ENCODE measurements around the gene RFT1.

- TF ChIP-seq, protein P1, sequence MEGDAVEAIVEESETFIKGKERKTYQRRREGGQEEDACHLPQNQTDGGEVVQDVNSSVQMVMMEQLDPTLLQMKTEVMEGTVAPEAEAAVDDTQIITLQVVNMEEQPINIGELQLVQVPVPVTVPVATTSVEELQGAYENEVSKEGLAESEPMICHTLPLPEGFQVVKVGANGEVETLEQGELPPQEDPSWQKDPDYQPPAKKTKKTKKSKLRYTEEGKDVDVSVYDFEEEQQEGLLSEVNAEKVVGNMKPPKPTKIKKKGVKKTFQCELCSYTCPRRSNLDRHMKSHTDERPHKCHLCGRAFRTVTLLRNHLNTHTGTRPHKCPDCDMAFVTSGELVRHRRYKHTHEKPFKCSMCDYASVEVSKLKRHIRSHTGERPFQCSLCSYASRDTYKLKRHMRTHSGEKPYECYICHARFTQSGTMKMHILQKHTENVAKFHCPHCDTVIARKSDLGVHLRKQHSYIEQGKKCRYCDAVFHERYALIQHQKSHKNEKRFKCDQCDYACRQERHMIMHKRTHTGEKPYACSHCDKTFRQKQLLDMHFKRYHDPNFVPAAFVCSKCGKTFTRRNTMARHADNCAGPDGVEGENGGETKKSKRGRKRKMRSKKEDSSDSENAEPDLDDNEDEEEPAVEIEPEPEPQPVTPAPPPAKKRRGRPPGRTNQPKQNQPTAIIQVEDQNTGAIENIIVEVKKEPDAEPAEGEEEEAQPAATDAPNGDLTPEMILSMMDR (CRISPR knock-in tag; IDR thresholded peaks at IDR 0.05): no peak
- no peak for TF ChIP-seq GMEB1 (CRISPR knock-in tag; IDR thresholded peaks at IDR 0.05; ENCODE audit: borderline replicate concordance)
- TF ChIP-seq PRDM10 (CRISPR knock-in tag; IDR thresholded peaks at IDR 0.05; ENCODE audit: low read depth): no peak
- TF ChIP-seq ZNF263 (CRISPR knock-in tag; IDR thresholded peaks at IDR 0.05): no peak
- TF ChIP-seq ZNF274 (CRISPR knock-in tag; IDR thresholded peaks at IDR 0.05): no peak
- TF ChIP-seq JUNB (CRISPR knock-in tag; IDR thresholded peaks at IDR 0.05; ENCODE audit: borderline replicate concordance): no peak
- no peak for TF ChIP-seq FOXA3 (CRISPR knock-in tag; IDR thresholded peaks at IDR 0.05)
- TF ChIP-seq, protein P2, sequence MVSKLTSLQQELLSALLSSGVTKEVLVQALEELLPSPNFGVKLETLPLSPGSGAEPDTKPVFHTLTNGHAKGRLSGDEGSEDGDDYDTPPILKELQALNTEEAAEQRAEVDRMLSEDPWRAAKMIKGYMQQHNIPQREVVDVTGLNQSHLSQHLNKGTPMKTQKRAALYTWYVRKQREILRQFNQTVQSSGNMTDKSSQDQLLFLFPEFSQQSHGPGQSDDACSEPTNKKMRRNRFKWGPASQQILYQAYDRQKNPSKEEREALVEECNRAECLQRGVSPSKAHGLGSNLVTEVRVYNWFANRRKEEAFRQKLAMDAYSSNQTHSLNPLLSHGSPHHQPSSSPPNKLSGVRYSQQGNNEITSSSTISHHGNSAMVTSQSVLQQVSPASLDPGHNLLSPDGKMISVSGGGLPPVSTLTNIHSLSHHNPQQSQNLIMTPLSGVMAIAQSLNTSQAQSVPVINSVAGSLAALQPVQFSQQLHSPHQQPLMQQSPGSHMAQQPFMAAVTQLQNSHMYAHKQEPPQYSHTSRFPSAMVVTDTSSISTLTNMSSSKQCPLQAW (CRISPR knock-in tag; IDR thresholded peaks at IDR 0.05): no peak
- TF ChIP-seq, protein P3, sequence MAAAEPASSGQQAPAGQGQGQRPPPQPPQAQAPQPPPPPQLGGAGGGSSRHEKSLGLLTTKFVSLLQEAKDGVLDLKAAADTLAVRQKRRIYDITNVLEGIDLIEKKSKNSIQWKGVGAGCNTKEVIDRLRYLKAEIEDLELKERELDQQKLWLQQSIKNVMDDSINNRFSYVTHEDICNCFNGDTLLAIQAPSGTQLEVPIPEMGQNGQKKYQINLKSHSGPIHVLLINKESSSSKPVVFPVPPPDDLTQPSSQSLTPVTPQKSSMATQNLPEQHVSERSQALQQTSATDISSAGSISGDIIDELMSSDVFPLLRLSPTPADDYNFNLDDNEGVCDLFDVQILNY (CRISPR knock-in tag; conservative IDR thresholded peaks at IDR 0.05): no peak
- TF ChIP-seq PPARG (CRISPR knock-in tag; conservative IDR thresholded peaks at IDR 0.05): no peak
- TF ChIP-seq MAX (IDR thresholded peaks at IDR 0.05): no peak; the same call in 1 of the 2 replicates
- TF ChIP-seq CCAR2 (optimal IDR thresholded peaks at IDR 0.05; ENCODE audit: low read depth, low read length): no peak
- TF ChIP-seq TOE1 (CRISPR knock-in tag; IDR thresholded peaks at IDR 0.05): no peak
- no peak for TF ChIP-seq MYNN (CRISPR knock-in tag; IDR thresholded peaks at IDR 0.05; ENCODE audit: low read depth)
Measured at GRCh38 chr3:53156368-53156834, 26.2 kb upstream of the RFT1 start.
